IMR-90 (cell line): ENCODE measurements around the gene TMBIM6. TPM values are rescaled to one million over a fixed set of nuclear protein-coding genes. Genes with fewer than 3 reads are reported as not detected.

Source experiments
- ATAC-seq: fragments of 200-7000 bp; cut with Tn5 transposase; 2 replicates; pipeline ENCODE4 v1.9.1; 2020; ENCODE audit warnings: low read depth, mild to moderate bottlenecking, moderate library complexity
- BruUV-seq: library from RNA; stranded (reverse); fragments of 400-500 nt; replicated peaks from 2 replicates; lab custom pipeline; 2021; lab: Mats Ljungman, UMichigan
- CTCF ChIA-PET: fragments of 300-600 bp; formaldehyde crosslinking; extraction: SDS; loops from one replicate; lab custom pipeline; 2021; ENCODE audit warnings: antibody characterized with exemption; lab: Yijun Ruan, JAX
- POLR2A ChIA-PET: fragments of 300-600 bp; sonication (Branson Sonifier 250); formaldehyde crosslinking; loops from one replicate; lab custom pipeline; 2022; ENCODE audit warnings: antibody characterized with exemption; ENCODE audit not compliant: unreplicated experiment; lab: Charles Lee
- DNase-seq: peaks from one replicate; pipeline ENCODE4 v3.0.0; 2013
- H2AFZ ChIP-seq: replicated peaks from 2 replicates; pipeline ENCODE3; 2013; ENCODE audit warnings: low read length, mild to moderate bottlenecking; ENCODE audit not compliant: poor library complexity
- H2AK5ac ChIP-seq: 2 replicates; pipeline ENCODE4 v1.6.1; 2013; ENCODE audit warnings: low read depth, low read length, inconsistent platforms
- H2AK9ac ChIP-seq: replicated peaks from 2 replicates; pipeline ENCODE3; 2013; ENCODE audit warnings: mild to moderate bottlenecking, low read depth, low read length, moderate library complexity; ENCODE audit not compliant: poor library complexity
- H2BK120ac ChIP-seq: 2 replicates; pipeline ENCODE4 v1.6.1; 2013; ENCODE audit warnings: low read depth, low read length, inconsistent platforms
- H2BK15ac ChIP-seq: 3 replicates; pipeline ENCODE4 v1.6.1; 2013; ENCODE audit warnings: low read depth, low read length, inconsistent platforms
- H2BK20ac ChIP-seq: 2 replicates; pipeline ENCODE4 v1.6.1; 2013; ENCODE audit warnings: low read depth, mild to moderate bottlenecking, inconsistent platforms, low read length, moderate library complexity
- H2BK5ac ChIP-seq: 2 replicates; pipeline ENCODE4 v1.6.1; 2013; ENCODE audit warnings: mild to moderate bottlenecking, low read depth, low read length, inconsistent platforms; ENCODE audit not compliant: poor library complexity, severe bottlenecking
- H3K14ac ChIP-seq: replicated peaks from 2 replicates; pipeline ENCODE4 v1.6.1; 2013; ENCODE audit warnings: low read depth, low read length, inconsistent platforms
- H3K18ac ChIP-seq: 2 replicates; pipeline ENCODE4 v1.6.1; 2013; ENCODE audit warnings: low read depth, low read length, control low read depth
- H3K23ac ChIP-seq: 2 replicates; pipeline ENCODE4 v1.6.1; 2013; ENCODE audit warnings: low read depth, low read length, inconsistent platforms
- H3K27ac ChIP-seq: 2 replicates; pipeline ENCODE4 v1.5.1; 2013; ENCODE audit warnings: mild to moderate bottlenecking, control low read depth, low read length; ENCODE audit not compliant: insufficient read depth
- H3K27me3 ChIP-seq: 2 replicates; pipeline ENCODE4 v1.6.1; 2013; ENCODE audit warnings: low read length; ENCODE audit not compliant: control insufficient read depth, insufficient read depth
- H3K36me3 ChIP-seq: 2 replicates; pipeline ENCODE4 v1.6.1; 2013; ENCODE audit warnings: low read length, mixed read lengths; ENCODE audit not compliant: control insufficient read depth, insufficient read depth
- H3K4ac ChIP-seq: 2 replicates; pipeline ENCODE4 v1.6.1; 2013; ENCODE audit warnings: low read depth, low read length, inconsistent platforms
- H3K4me1 ChIP-seq: 2 replicates; pipeline ENCODE4 v1.6.1; 2013; ENCODE audit warnings: low read length, mixed read lengths; ENCODE audit not compliant: control insufficient read depth, insufficient read depth
- H3K4me2 ChIP-seq: 2 replicates; pipeline ENCODE4 v1.6.1; 2013; ENCODE audit warnings: low read depth, mild to moderate bottlenecking, control low read depth, low read length, moderate library complexity
- H3K4me3 ChIP-seq: 2 replicates; pipeline ENCODE4 v1.5.1; 2013; ENCODE audit warnings: low read depth, mild to moderate bottlenecking, control low read depth, low read length, moderate library complexity; ENCODE audit not compliant: insufficient read depth
- H3K56ac ChIP-seq: 2 replicates; pipeline ENCODE4 v1.6.1; 2013; ENCODE audit warnings: low read length, inconsistent platforms; ENCODE audit not compliant: insufficient read depth; ENCODE audit errors: extremely low read depth
- H3K79me1 ChIP-seq, 2 experiments: 2 replicates each; pipeline ENCODE4 v1.6.1; 2013; ENCODE audit warnings: low read length in 2 of 2, inconsistent platforms in 1 of 2, low read depth in 1 of 2
- H3K9ac ChIP-seq: 2 replicates; pipeline ENCODE4 v1.6.1; 2013; ENCODE audit warnings: low read depth, low read length, control low read depth
- H3K9me1 ChIP-seq: 2 replicates; pipeline ENCODE4 v1.6.1; 2013; ENCODE audit warnings: low read length, inconsistent platforms; ENCODE audit not compliant: insufficient read depth
- H3K9me3 ChIP-seq: 2 replicates; pipeline ENCODE4 v1.6.1; 2013; ENCODE audit warnings: low read length; ENCODE audit not compliant: control insufficient read depth, insufficient read depth
- H4K20me1 ChIP-seq: 2 replicates; pipeline ENCODE4 v1.6.1; 2013; ENCODE audit warnings: low read length, inconsistent platforms; ENCODE audit not compliant: insufficient read depth
- H4K5ac ChIP-seq: 2 replicates; pipeline ENCODE4 v1.6.1; 2013; ENCODE audit warnings: mild to moderate bottlenecking, low read depth, low read length, control low read depth
- H4K8ac ChIP-seq, 2 experiments: 2 replicates each; pipeline ENCODE4 v1.6.1; 2013; ENCODE audit warnings: low read depth in 2 of 2, low read length in 2 of 2, control low read depth in 1 of 2, inconsistent platforms in 1 of 2
- H4K91ac ChIP-seq: 2 replicates; pipeline ENCODE4 v1.6.1; 2013; ENCODE audit warnings: low read depth, low read length, inconsistent platforms; ENCODE audit not compliant: insufficient read depth
- BHLHE40 ChIP-seq: fragments of 150-350 bp; IDR thresholded peaks from 2 replicates; pipeline ENCODE4 v1.6.1; 2016; ENCODE audit warnings: mild to moderate bottlenecking, low read depth, low read length
- CEBPB ChIP-seq: IDR thresholded peaks from 2 replicates; pipeline ENCODE4 v1.6.1; 2012; ENCODE audit warnings: low read depth, low read length, improper control_type of control experiment
- CHD1 ChIP-seq: IDR thresholded peaks from 2 replicates; pipeline ENCODE4 v1.6.1; 2012; ENCODE audit warnings: low read depth, low read length, improper control_type of control experiment
- FOS ChIP-seq: fragments of 150-350 bp; IDR thresholded peaks from 2 replicates; pipeline ENCODE4 v1.6.1; 2016; ENCODE audit warnings: low read depth, low read length
- MAFK ChIP-seq: IDR thresholded peaks from 2 replicates; pipeline ENCODE4 v1.6.1; 2012; ENCODE audit warnings: low read depth, low read length, improper control_type of control experiment
- MAZ ChIP-seq: IDR thresholded peaks from 2 replicates; pipeline ENCODE4 v1.6.1; 2012; ENCODE audit warnings: low read depth, mild to moderate bottlenecking, low read length, improper control_type of control experiment, moderate library complexity, borderline replicate concordance
- MXI1 ChIP-seq: IDR thresholded peaks from 2 replicates; pipeline ENCODE4 v1.6.1; 2012; ENCODE audit warnings: low read depth, mild to moderate bottlenecking, low read length, moderate library complexity, borderline replicate concordance
- NFE2L2 ChIP-seq: fragments of 150-350 bp; IDR thresholded peaks from 2 replicates; pipeline ENCODE4 v1.6.1; 2016; ENCODE audit warnings: low read depth, mild to moderate bottlenecking, low read length
- POLR2A ChIP-seq: IDR thresholded peaks from 2 replicates; pipeline ENCODE4 v1.6.1; 2012; ENCODE audit warnings: mild to moderate bottlenecking, low read depth, low read length
- RAD21 ChIP-seq: IDR thresholded peaks from 2 replicates; pipeline ENCODE4 v1.6.1; 2012; ENCODE audit warnings: low read length, improper control_type of control experiment
- RCOR1 ChIP-seq: IDR thresholded peaks from 2 replicates; pipeline ENCODE4 v1.6.1; 2012; ENCODE audit warnings: mild to moderate bottlenecking, low read length, improper control_type of control experiment; ENCODE audit not compliant: insufficient replicate concordance
- RFX5 ChIP-seq: IDR thresholded peaks from 2 replicates; pipeline ENCODE4 v1.8.0; 2012; ENCODE audit warnings: low read depth, mild to moderate bottlenecking, low read length, moderate library complexity
- SMC3 ChIP-seq: fragments of 150-350 bp; IDR thresholded peaks from 2 replicates; pipeline ENCODE4 v1.6.1; 2016; ENCODE audit warnings: low read depth, mild to moderate bottlenecking, antibody characterized with exemption, low read length, moderate library complexity
- WGBS, 2 experiments: methylation state at CpG; one replicate each; pipeline versions ENCODE4 v1.1.5 to v1.1.7; 2013; ENCODE audit warnings: missing lambda C conversion rate in 2 of 2; ENCODE audit not compliant: insufficient read length in 1 of 2; ENCODE audit errors: extremely low coverage in 2 of 2; 5-methylcytosine and 5-hydroxymethylcytosine counted together
- dilution Hi-C: fragments of 300-500 bp; cut with HindIII; formaldehyde crosslinking; loops from one replicate; pipeline ENCODE4 v1.14.3; 2018; ENCODE audit warnings: low sequenced_read_pairs; ENCODE audit not compliant: unreplicated experiment
- in situ Hi-C: fragments of 300-500 bp; cut with MboI; formaldehyde crosslinking; loops from 3 replicates; pipeline ENCODE4 v1.14.3; 2019; ENCODE audit warnings: low sequenced_read_pairs, inconsistent platforms, mixed read lengths
- intact Hi-C: fragments of 100-400 bp; cut with micrococcal nuclease; formaldehyde crosslinking; loops from 2 replicates; pipeline ENCODE4 v1.10.0; 2022
- polyA plus RNA-seq, 3 experiments: library from polyadenylated mRNA; depleted of rRNA; stranded (reverse); fragments of >200 nt; gene quantifications; 2 replicates each; pipeline ENCODE4 v1.2.3, GENCODE V29; 2012; ENCODE audit warnings: low replicate concordance in 1 of 3
- total RNA-seq: library from RNA; depleted of rRNA; stranded (reverse); fragments of >200 nt; gene quantifications from 2 replicates; pipeline ENCODE4 v1.2.3, GENCODE V29; 2012
- TF ChIP-seq, protein P1 (sequence below): fragments of 150-350 bp; IDR thresholded peaks from 2 replicates; pipeline ENCODE4 v1.6.1; 2017; ENCODE audit warnings: mild to moderate bottlenecking, antibody characterized with exemption, low read length, low read depth
- TF ChIP-seq, protein P2 (sequence below): fragments of 150-350 bp; IDR thresholded peaks from 2 replicates; pipeline ENCODE4 v1.6.1; 2016; ENCODE audit warnings: low read depth, mild to moderate bottlenecking, low read length, moderate library complexity, borderline replicate concordance
- TF ChIP-seq, protein P3 (sequence below): conservative IDR thresholded peaks from 2 replicates; pipeline ENCODE4 v1.5.1; 2012; ENCODE audit warnings: mild to moderate bottlenecking, low read depth, low read length, improper control_type of control experiment

The TMBIM6 gene
- total and polyA plus RNA-seq, 2 of the 4 experiments (the other 2 are of a cell fraction): 255 to 285 TPM

DNA sequence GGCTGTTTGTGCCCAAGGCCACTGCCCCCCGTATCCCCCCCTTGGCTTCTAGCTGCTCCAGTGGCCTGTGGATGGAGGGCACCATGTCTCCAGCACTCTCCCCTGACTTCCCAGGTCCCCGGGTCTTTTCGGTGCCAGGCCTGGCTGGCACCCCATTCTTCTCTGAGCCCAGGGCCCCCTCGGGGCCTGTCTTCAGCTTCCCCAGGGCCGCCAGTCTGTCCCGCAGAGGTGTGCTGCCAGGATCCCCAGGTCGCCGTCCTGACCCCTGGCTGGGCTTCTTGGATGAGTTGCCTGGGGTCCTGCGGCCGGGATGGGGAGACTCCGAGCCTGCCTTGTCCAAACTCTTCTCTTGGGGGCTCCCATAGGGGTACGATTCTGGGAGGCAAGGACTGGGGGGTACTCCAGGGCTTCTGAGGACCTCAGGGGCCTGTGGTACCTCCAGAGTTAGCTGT lies 54.3 kb downstream of the TMBIM6 start:
- Histone ChIP-seq H3K9ac (no peak overlapping the region), H4K8ac (no peak overlapping the region), H2AFZ (no peak overlapping the region), H3K4me1 (no peaks in the 10 kb centered on the region), H3K79me1 (0 out of 4 replicates have a peak, but pooled peaks cover 0 to 5% of the 10 kb centered on the region in 2 experiments), H3K9me1 (no peaks in the 10 kb centered on the region; the same call in 1 of the 2 replicates), H4K20me1 (peaks cover 5% of the 10 kb centered on the region; the same call in 1 of the 2 replicates), H3K27me3 (no peaks in the 10 kb centered on the region), H3K23ac (no peak overlapping the region), H3K27ac (no peak overlapping the region), H3K36me3 (peaks cover 75% of the 10 kb centered on the region), H4K91ac (no peak overlapping the region), H2BK20ac (no peak overlapping the region), H3K18ac (no peak overlapping the region), H3K14ac (no peak overlapping the region), H3K56ac (no peak overlapping the region), H3K4me2 (no peak overlapping the region), H2AK5ac (no peak overlapping the region), H3K4me3 (no peak overlapping the region), H2BK120ac (no peak overlapping the region), H2BK15ac (no peak overlapping the region), H2BK5ac (no peak overlapping the region), H3K4ac (no peak overlapping the region), H3K9me3 (no peaks in the 10 kb centered on the region), H4K5ac (no peak overlapping the region), H2AK9ac (no peak overlapping the region)
- WGBS, 2 experiments: 98% methylated on average over 6 of the region's 12 CpGs; no CpG with 5 or more reads in 1 of the 2 experiments
- ATAC-seq: no peak
- no TSS peak for BruUV-seq
- dilution Hi-C loops: no loop called here
- ChIA-PET CTCF (no interaction called here), POLR2A (no interaction called here)
- TF ChIP-seq, protein P1, sequence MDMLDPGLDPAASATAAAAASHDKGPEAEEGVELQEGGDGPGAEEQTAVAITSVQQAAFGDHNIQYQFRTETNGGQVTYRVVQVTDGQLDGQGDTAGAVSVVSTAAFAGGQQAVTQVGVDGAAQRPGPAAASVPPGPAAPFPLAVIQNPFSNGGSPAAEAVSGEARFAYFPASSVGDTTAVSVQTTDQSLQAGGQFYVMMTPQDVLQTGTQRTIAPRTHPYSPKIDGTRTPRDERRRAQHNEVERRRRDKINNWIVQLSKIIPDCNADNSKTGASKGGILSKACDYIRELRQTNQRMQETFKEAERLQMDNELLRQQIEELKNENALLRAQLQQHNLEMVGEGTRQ: no peak
- TF ChIP-seq, protein P2, sequence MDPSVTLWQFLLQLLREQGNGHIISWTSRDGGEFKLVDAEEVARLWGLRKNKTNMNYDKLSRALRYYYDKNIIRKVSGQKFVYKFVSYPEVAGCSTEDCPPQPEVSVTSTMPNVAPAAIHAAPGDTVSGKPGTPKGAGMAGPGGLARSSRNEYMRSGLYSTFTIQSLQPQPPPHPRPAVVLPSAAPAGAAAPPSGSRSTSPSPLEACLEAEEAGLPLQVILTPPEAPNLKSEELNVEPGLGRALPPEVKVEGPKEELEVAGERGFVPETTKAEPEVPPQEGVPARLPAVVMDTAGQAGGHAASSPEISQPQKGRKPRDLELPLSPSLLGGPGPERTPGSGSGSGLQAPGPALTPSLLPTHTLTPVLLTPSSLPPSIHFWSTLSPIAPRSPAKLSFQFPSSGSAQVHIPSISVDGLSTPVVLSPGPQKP: no peak
- no peak for TF ChIP-seq MAZ
- TF ChIP-seq, protein P3, sequence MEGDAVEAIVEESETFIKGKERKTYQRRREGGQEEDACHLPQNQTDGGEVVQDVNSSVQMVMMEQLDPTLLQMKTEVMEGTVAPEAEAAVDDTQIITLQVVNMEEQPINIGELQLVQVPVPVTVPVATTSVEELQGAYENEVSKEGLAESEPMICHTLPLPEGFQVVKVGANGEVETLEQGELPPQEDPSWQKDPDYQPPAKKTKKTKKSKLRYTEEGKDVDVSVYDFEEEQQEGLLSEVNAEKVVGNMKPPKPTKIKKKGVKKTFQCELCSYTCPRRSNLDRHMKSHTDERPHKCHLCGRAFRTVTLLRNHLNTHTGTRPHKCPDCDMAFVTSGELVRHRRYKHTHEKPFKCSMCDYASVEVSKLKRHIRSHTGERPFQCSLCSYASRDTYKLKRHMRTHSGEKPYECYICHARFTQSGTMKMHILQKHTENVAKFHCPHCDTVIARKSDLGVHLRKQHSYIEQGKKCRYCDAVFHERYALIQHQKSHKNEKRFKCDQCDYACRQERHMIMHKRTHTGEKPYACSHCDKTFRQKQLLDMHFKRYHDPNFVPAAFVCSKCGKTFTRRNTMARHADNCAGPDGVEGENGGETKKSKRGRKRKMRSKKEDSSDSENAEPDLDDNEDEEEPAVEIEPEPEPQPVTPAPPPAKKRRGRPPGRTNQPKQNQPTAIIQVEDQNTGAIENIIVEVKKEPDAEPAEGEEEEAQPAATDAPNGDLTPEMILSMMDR: no peak
- TF ChIP-seq CEBPB: no peak
- no peak for TF ChIP-seq POLR2A
- TF ChIP-seq MAFK: no peak
- TF ChIP-seq CHD1: no peak
- TF ChIP-seq NFE2L2: no peak
- no peak for TF ChIP-seq BHLHE40
- no peak for TF ChIP-seq MXI1
- no peak for TF ChIP-seq RFX5
- no peak for TF ChIP-seq RAD21
- no peak for TF ChIP-seq FOS
- TF ChIP-seq RCOR1: no peak
- no peak for TF ChIP-seq SMC3
- intact Hi-C loops: no loop called here
- DNase-seq: no peak
- in situ Hi-C loops: no loop called here
